Cortex of kidney (tissue), 1 donor: ENCODE data around the gene CEACAM20.
"Not testable (repeated sequence)": the region's sequence is repeated elsewhere in the genome, so short reads cannot be mapped to it uniquely, and the experiment has no call there.

ENCODE experiments used
- DNase-seq: peaks from one replicate; lab custom pipeline; 2025; lab: John Stamatoyannopoulos, UW

Gene CEACAM20

GRCh38 chr19:44476559-44477408 is 52.7 kb downstream of the CEACAM20 start:
- no peak for DNase-seq

DNA sequence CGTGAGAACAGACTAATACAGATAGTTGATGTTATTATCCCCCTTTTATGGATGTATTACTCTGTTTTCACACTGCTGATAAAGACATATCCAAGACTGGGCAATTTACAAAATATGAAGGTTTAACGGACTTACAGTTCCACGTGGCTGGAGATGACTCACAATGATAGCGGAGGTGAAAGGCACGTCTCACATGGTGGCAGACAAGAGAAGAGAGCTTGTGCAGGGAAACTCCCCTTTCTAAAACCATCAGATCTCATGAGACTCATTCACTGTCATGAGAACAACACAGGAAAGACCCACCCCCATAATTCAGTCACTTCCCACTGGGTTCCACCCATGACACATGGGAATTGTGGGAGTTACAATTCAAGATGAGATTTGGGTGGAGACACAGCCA is 60.7 kb downstream of the CEACAM20 start:
- not testable (repeated sequence) for DNase-seq

GRCh38 chr19:44462600-44463286 is 66.7 kb downstream of the CEACAM20 start:
- not testable (repeated sequence) for DNase-seq
